ENCODE results near the gene KRTAP10-2.

The KRTAP10-2 gene

GRCh38 chr21:44519346-44520325, 31.7 kb downstream of the KRTAP10-2 start:
- H3K4me3 ChIP-seq (ENCODE audit: low read length), result no peak overlapping the region
- DNase-seq (ENCODE audit: low read depth, low spot score), result no peak

GRCh38 chr21:44518686-44519085, 32.6 kb downstream of the KRTAP10-2 start:
- DNase-seq (ENCODE audit: low read depth, low spot score), result no peak
- H3K4me3 ChIP-seq (ENCODE audit: low read length), result no peak overlapping the region

GRCh38 chr21:44517175-44517899, 34.0 kb downstream of the KRTAP10-2 start:
- peak; percentile 35 for DNase-seq (ENCODE audit: low read depth, low spot score)
- H3K4me3 ChIP-seq (ENCODE audit: low read length), result no peak overlapping the region

- no peak overlapping the region for H3K4me3 ChIP-seq (ENCODE audit: low read length)
- no peak for DNase-seq (ENCODE audit: low read depth, low spot score)
Measured at GRCh38 chr21:44516828-44517174, 34.5 kb downstream of the KRTAP10-2 start.

- DNase-seq (ENCODE audit: low read depth, low spot score), result no peak
- H3K4me3 ChIP-seq (ENCODE audit: low read length), result no peak overlapping the region
Measured at GRCh38 chr21:44516342-44516741, 35.0 kb downstream of the KRTAP10-2 start.

GRCh38 chr21:44515359-44516165, 35.7 kb downstream of the KRTAP10-2 start:
- no peak overlapping the region for H3K4me3 ChIP-seq (ENCODE audit: low read length)
- no peak for DNase-seq (ENCODE audit: low read depth, low spot score)

GRCh38 chr21:44514746-44515358, 36.5 kb downstream of the KRTAP10-2 start:
- H3K4me3 ChIP-seq (ENCODE audit: low read length), result no peak overlapping the region
- DNase-seq (ENCODE audit: low read depth, low spot score), result no peak

- no peak for DNase-seq (ENCODE audit: low read depth, low spot score)
Measured at GRCh38 chr21:44514218-44514520, 37.1 kb downstream of the KRTAP10-2 start.

GRCh38 chr21:44513389-44514217, 37.7 kb downstream of the KRTAP10-2 start:
- no peak overlapping the region for H3K4me3 ChIP-seq (ENCODE audit: low read length)
- no peak for DNase-seq (ENCODE audit: low read depth, low spot score)

More at GRCh38 chr21:44514218-44514520, 37.1 kb downstream of the KRTAP10-2 start:
- H3K4me3 ChIP-seq (ENCODE audit: low read length), result no peak overlapping the region

GRCh38 chr21:44512496-44513388, 38.6 kb downstream of the KRTAP10-2 start:
- H3K4me3 ChIP-seq (ENCODE audit: low read length), result no peak overlapping the region
- no peak for DNase-seq (ENCODE audit: low read depth, low spot score)

GRCh38 chr21:44511938-44512275, 39.4 kb downstream of the KRTAP10-2 start:
- no peak overlapping the region for H3K4me3 ChIP-seq (ENCODE audit: low read length)
- DNase-seq (ENCODE audit: low read depth, low spot score), result no peak

- no peak overlapping the region for H3K4me3 ChIP-seq (ENCODE audit: low read length)
- DNase-seq (ENCODE audit: low read depth, low spot score), result no peak
Measured at GRCh38 chr21:44511219-44511937, 39.9 kb downstream of the KRTAP10-2 start.

GRCh38 chr21:44510508-44511218, 40.6 kb downstream of the KRTAP10-2 start:
- 0 out of 2 replicates have a peak overlapping the region, but pooled peaks have one; percentile 11 for H3K4me3 ChIP-seq (ENCODE audit: low read length)
- DNase-seq (ENCODE audit: low read depth, low spot score), result peak; percentile 18

GRCh38 chr21:44510109-44510507, 41.2 kb downstream of the KRTAP10-2 start:
- no peak overlapping the region for H3K4me3 ChIP-seq (ENCODE audit: low read length)
- no peak for DNase-seq (ENCODE audit: low read depth, low spot score)

- H3K4me3 ChIP-seq (ENCODE audit: low read length), result no peak overlapping the region
- DNase-seq (ENCODE audit: low read depth, low spot score), result peak; percentile 54
Measured at GRCh38 chr21:44509539-44509938, 41.8 kb downstream of the KRTAP10-2 start.

GRCh38 chr21:44508711-44509445, 42.4 kb downstream of the KRTAP10-2 start:
- H3K4me3 ChIP-seq (ENCODE audit: low read length), result no peak overlapping the region
- DNase-seq (ENCODE audit: low read depth, low spot score), result no peak
